HEK293 (cell line): ENCODE measurements around the gene PHF13.
"Not testable (repeated sequence)": the region's sequence is repeated elsewhere in the genome, so short reads cannot be mapped to it uniquely, and the experiment has no call there.

Experiments used
- CTCF ChIA-PET: fragments of 350-600 bp; formaldehyde crosslinking; extraction: SDS; loops from one replicate; lab custom pipeline; 2021; ENCODE audit warnings: antibody characterized with exemption; lab: Yijun Ruan, JAX
- POLR2A ChIA-PET: fragments of 300-600 bp; formaldehyde crosslinking; extraction: SDS; loops from one replicate; lab custom pipeline; 2020; ENCODE audit warnings: antibody characterized with exemption, inconsistent platforms; lab: Yijun Ruan, JAX
- H3K27ac ChIP-seq: fragments of 200-500 bp; sonication (Bioruptor generic); 2 replicates; pipeline ENCODE4 v1.5.1; 2014; ENCODE audit warnings: low read depth, low read length, control low read depth, inconsistent platforms; ENCODE audit errors: extremely low read depth
- H3K36me3 ChIP-seq, 2 experiments: fragments of 200-500 bp in 1 of 2; sonication (Bioruptor generic) in 1 of 2; 1 replicate in 1 of 2; 2 replicates in 1 of 2; pipeline ENCODE4 v1.5.1; 2014 to 2017; ENCODE audit warnings: inconsistent platforms in 2 of 2, low read length in 2 of 2; ENCODE audit not compliant: control insufficient read depth in 2 of 2, insufficient read depth in 1 of 2
- H3K4me1 ChIP-seq: fragments of 200-500 bp; sonication (Bioruptor generic); 2 replicates; pipeline ENCODE4 v1.5.1; 2014; ENCODE audit warnings: mild to moderate bottlenecking, low read length, inconsistent platforms; ENCODE audit not compliant: control insufficient read depth, insufficient read depth
- H3K4me3 ChIP-seq: 2 replicates; pipeline ENCODE4 v1.5.1; 2011; ENCODE audit warnings: low read depth, mild to moderate bottlenecking, control low read depth, low read length, moderate library complexity
- H3K9me3 ChIP-seq: fragments of 200-500 bp; sonication (Bioruptor generic); 2 replicates; pipeline ENCODE4 v1.5.1; 2014; ENCODE audit warnings: low read depth, low read length, inconsistent platforms; ENCODE audit not compliant: control insufficient read depth, insufficient read depth
- ELK4 ChIP-seq: IDR thresholded peaks from 2 replicates; pipeline ENCODE4 v1.6.1; 2011; ENCODE audit warnings: mild to moderate bottlenecking, low read depth, low read length, borderline replicate concordance
- HIC1 ChIP-seq: fragments of 450-650 bp; formaldehyde crosslinking; IDR thresholded peaks from 2 replicates; pipeline ENCODE4 v1.5.1; 2016; ENCODE audit warnings: missing biosample characterization, missing genetic modification characterization
- INSM2 ChIP-seq: fragments of 450-650 bp; formaldehyde crosslinking; IDR thresholded peaks from 2 replicates; pipeline ENCODE4 v1.5.1; 2016; ENCODE audit warnings: missing biosample characterization, missing genetic modification characterization
- SCRT2 ChIP-seq: fragments of 450-650 bp; formaldehyde crosslinking; IDR thresholded peaks from 2 replicates; pipeline ENCODE4 v1.5.1; 2016; ENCODE audit warnings: missing biosample characterization, missing genetic modification characterization
- ZBTB17 ChIP-seq: fragments of 450-650 bp; formaldehyde crosslinking; IDR thresholded peaks from 2 replicates; pipeline ENCODE4 v1.5.1; 2016; ENCODE audit warnings: missing biosample characterization, missing genetic modification characterization
- ZFHX2 ChIP-seq: fragments of 450-650 bp; formaldehyde crosslinking; conservative IDR thresholded peaks from 2 replicates; pipeline ENCODE4 v1.5.1; 2016; ENCODE audit warnings: missing biosample characterization, missing genetic modification characterization
- ZFP41 ChIP-seq: fragments of 450-650 bp; formaldehyde crosslinking; IDR thresholded peaks from 2 replicates; pipeline ENCODE4 v1.5.1; 2016; ENCODE audit warnings: missing biosample characterization, missing genetic modification characterization, borderline replicate concordance
- ZFP69B ChIP-seq: fragments of 450-650 bp; formaldehyde crosslinking; IDR thresholded peaks from 2 replicates; pipeline ENCODE4 v1.5.1; 2016; ENCODE audit warnings: missing biosample characterization, missing genetic modification characterization
- ZNF174 ChIP-seq: fragments of 450-650 bp; formaldehyde crosslinking; IDR thresholded peaks from 2 replicates; pipeline ENCODE4 v1.5.0; 2017; ENCODE audit warnings: missing biosample characterization, mild to moderate bottlenecking, missing genetic modification characterization
- ZNF23 ChIP-seq: fragments of 450-650 bp; formaldehyde crosslinking; IDR thresholded peaks from 2 replicates; pipeline ENCODE4 v1.5.1; 2016; ENCODE audit warnings: missing biosample characterization, missing genetic modification characterization, borderline replicate concordance
- ZNF302 ChIP-seq: fragments of 450-650 bp; formaldehyde crosslinking; IDR thresholded peaks from 2 replicates; pipeline ENCODE4 v1.5.1; 2016; ENCODE audit warnings: missing biosample characterization, missing genetic modification characterization, low read depth
- ZNF350 ChIP-seq: fragments of 450-650 bp; formaldehyde crosslinking; IDR thresholded peaks from 2 replicates; pipeline ENCODE4 v1.5.0; 2017; ENCODE audit warnings: missing biosample characterization, mild to moderate bottlenecking, missing genetic modification characterization
- ZNF398 ChIP-seq: fragments of 450-650 bp; formaldehyde crosslinking; IDR thresholded peaks from 2 replicates; pipeline ENCODE4 v1.5.1; 2017; ENCODE audit warnings: missing biosample characterization, missing genetic modification characterization
- ZNF426 ChIP-seq: fragments of 450-650 bp; formaldehyde crosslinking; IDR thresholded peaks from 2 replicates; pipeline ENCODE4 v1.5.1; 2017; ENCODE audit warnings: missing biosample characterization, missing genetic modification characterization, mild to moderate bottlenecking, inconsistent platforms, moderate library complexity
- ZNF433 ChIP-seq: fragments of 450-650 bp; formaldehyde crosslinking; IDR thresholded peaks from 2 replicates; pipeline ENCODE4 v1.5.1; 2016; ENCODE audit warnings: missing biosample characterization, missing genetic modification characterization, low read depth

The PHF13 gene

GRCh38 chr1:6658359-6659060 is 45.0 kb downstream of the PHF13 start:
- no peaks in the 10 kb centered on the region for H3K9me3 ChIP-seq
- TF ChIP-seq INSM2 (tag by site-specific recombination) (no peak), SCRT2 (tag by site-specific recombination) (peak; percentile 75; the same call in 1 of the 2 replicates)
- ChIA-PET CTCF (interaction anchor here (0.6 kb wide), 2 partner anchors 128 to 1396 kb away, joined by 3 to 5 read pairs; no protein-coding TSS in a partner anchor), POLR2A (no interaction called here)
- no peak overlapping the region for H3K4me3 ChIP-seq
- H3K27ac ChIP-seq = no peak overlapping the region
- peaks cover 0 to 46% of the 10 kb centered on the region in 2 experiments; a peak in 2 of 3 replicates for H3K36me3 ChIP-seq
- no peaks in the 10 kb centered on the region for H3K4me1 ChIP-seq

GRCh38 chr1:6660415-6661049 is 47.0 kb downstream of the PHF13 start:
- no peak for TF ChIP-seq ZNF23
- TF ChIP-seq ZBTB17 (tag by site-specific recombination) = no peak
- TF ChIP-seq ZFHX2 (tag by site-specific recombination) = no peak
- ChIA-PET POLR2A (no interaction called here), CTCF (interaction anchor here (1.5 kb wide), 1 partner anchor 14 kb away, joined by 4 read pairs; no protein-coding TSS in a partner anchor)
- no peak overlapping the region for H3K27ac ChIP-seq
- no peaks in the 10 kb centered on the region for H3K4me1 ChIP-seq
- H3K4me3 ChIP-seq = no peak overlapping the region
- no peaks in the 10 kb centered on the region for H3K9me3 ChIP-seq
- H3K36me3 ChIP-seq = peaks cover 0 to 53% of the 10 kb centered on the region in 2 experiments; a peak in 2 of 3 replicates

GRCh38 chr1:6662468-6662867 is 48.9 kb downstream of the PHF13 start:
- H3K4me1 ChIP-seq, H3K27ac ChIP-seq, H3K9me3 ChIP-seq, H3K4me3 ChIP-seq, POLR2A ChIA-PET: not testable (repeated sequence)
- peaks cover 0 to 61% of the 10 kb centered on the region in 2 experiments; a peak in 2 of 3 replicates for H3K36me3 ChIP-seq
- CTCF ChIA-PET = interaction anchor here (0.7 kb wide), 1 partner anchor 21 kb away, joined by 3 read pairs; no protein-coding TSS in a partner anchor

GRCh38 chr1:6666696-6667095 is 53.2 kb downstream of the PHF13 start:
- ChIA-PET POLR2A (interaction anchor here (0.7 kb wide), 1 partner anchor 135 kb away, joined by 7 read pairs; no protein-coding TSS in a partner anchor), CTCF (interaction anchor here (0.6 kb wide), 1 partner anchor 19 kb away, joined by 4 read pairs; no protein-coding TSS in a partner anchor)
- TF ChIP-seq ZBTB17 (tag by site-specific recombination) (no peak), ZNF426 (no peak), ZNF350 (tag by site-specific recombination) (no peak), ZFP69B (no peak), ZFP41 (tag by site-specific recombination) (no peak), ZNF302 (tag by site-specific recombination) (no peak), ZNF398 (no peak), ELK4 (no peak), ZNF174 (tag by site-specific recombination) (no peak), HIC1 (tag by site-specific recombination) (no peak), ZNF433 (tag by site-specific recombination) (no peak)
- Histone ChIP-seq H3K4me3 (no peak overlapping the region), H3K27ac (no peak overlapping the region), H3K9me3 (no peaks in the 10 kb centered on the region), H3K36me3 (peaks cover 0 to 58% of the 10 kb centered on the region in 2 experiments; a peak in 2 of 3 replicates), H3K4me1 (no peaks in the 10 kb centered on the region)
